CD4-positive, alpha-beta T cell treated with Interleukin-15 for 4 hours (primary cell): Measurements from ENCODE around the gene UBE2S.

ENCODE experiments used
- DNase-seq: peaks from one replicate; pipeline ENCODE4 v3.0.0-alpha.2; 2020; ENCODE audit warnings: low spot score

UBE2S gene

GRCh38 chr19:55383279-55384130 is 24.1 kb downstream of the UBE2S start:
- DNase-seq, result peak; percentile 41

GRCh38 chr19:55382522-55383054 is 25.0 kb downstream of the UBE2S start:
- DNase-seq, result no peak

DNA sequence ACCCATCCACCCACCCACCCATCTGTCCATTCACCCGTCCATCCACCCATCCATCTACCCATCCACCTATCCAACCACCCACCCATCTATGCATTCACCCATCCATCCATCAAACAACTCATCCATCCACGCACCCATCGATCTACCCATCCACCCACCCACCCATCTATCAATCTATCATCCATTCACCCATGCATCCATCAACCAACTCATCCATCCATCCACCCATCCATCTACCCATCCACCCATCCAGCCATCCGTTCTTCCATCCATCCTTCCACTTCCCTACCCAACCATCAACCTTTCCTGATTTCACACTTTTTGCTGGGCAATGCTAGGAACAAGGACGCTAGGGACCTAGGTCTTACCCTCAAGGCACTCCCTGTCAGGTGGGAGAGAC is 25.6 kb downstream of the UBE2S start:
- no peak for DNase-seq

- DNase-seq, result no peak
These were observed 28.4 kb downstream of the UBE2S start for GRCh38 chr19:55379174-55379573.

GRCh38 chr19:55377356-55378131 is 30.0 kb downstream of the UBE2S start:
- no peak for DNase-seq

- DNase-seq, result no peak
These were observed 31.2 kb downstream of the UBE2S start, which contains the start of gene TMEM190 for GRCh38 chr19:55376241-55376933. Gene TMEM190, plus strand, starts transcription at chr19:55376826. Its CDS starts 28 bp downstream, at chr19:55376854.

DNA sequence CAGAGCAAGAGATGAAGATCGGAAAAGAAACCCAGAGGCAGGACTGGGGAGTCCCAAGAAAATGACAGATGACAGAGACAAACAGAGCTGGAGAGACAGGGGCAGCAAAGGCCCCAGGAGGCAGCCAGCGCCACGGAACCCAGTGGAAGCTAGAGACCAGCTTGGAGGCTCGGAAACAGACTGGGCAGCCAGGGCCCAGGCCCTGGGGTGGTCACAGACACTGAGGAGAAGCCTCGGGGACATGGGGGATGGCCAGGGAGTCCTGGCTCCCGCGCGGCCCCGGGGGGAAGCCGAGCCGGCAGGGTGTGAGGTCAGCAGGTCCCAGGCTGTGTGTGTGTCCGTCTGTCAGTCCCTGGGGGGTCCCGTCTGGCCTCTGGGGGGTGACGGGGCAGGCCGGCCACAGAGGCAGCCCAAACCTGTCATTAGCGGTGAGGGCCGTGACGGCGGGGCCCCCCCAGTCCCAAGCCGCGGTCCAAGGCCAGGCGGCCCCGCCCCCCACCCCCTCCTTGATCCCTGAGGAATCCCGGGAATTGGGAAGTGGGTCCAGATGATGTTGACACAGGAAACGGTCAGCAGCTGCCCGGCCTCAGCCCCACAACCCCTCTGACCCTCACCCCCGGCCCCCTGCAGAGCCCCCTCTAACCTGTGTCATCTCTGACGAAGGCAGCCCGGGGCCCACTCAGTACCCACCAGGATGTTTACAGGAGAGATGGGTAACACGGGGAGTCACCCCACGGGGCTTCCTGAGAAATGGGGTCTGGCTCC is 33.4 kb downstream of the UBE2S start:
- DNase-seq, result no peak

DNA sequence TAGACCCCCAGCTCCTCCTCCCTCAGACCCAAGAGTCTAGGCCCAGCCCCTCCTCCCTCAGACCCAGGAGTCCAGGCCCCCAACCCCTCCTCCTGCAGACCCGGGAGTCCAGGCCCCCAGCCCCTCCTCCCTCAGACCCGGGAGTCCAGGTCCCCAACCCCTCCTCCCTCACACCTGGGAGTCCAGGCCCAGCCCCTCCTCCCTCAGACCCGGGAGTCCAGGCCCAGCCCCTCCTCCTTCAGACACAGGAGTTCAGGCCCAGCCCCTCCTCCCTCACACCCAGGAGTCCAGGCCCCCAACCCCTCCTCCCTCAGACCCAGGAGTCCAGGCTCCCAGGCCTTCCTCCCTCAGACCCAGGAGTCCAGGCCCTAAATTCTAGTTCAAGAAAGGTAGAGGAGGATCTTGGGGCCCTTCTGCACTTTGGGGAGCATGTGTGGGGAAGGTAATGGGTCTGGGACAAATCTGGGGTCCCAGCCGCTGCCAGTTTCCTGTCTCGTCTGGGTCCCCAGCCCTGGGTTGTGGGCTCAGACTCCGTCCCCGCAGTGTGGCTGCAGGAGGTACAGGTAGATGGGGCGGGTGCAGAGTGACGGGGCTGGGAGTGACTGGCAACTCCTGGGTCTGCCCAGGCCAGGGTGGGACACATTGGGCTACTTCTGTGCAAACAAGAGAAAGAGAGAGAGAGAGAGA is 34.1 kb downstream of the UBE2S start:
- no peak for DNase-seq

DNA sequence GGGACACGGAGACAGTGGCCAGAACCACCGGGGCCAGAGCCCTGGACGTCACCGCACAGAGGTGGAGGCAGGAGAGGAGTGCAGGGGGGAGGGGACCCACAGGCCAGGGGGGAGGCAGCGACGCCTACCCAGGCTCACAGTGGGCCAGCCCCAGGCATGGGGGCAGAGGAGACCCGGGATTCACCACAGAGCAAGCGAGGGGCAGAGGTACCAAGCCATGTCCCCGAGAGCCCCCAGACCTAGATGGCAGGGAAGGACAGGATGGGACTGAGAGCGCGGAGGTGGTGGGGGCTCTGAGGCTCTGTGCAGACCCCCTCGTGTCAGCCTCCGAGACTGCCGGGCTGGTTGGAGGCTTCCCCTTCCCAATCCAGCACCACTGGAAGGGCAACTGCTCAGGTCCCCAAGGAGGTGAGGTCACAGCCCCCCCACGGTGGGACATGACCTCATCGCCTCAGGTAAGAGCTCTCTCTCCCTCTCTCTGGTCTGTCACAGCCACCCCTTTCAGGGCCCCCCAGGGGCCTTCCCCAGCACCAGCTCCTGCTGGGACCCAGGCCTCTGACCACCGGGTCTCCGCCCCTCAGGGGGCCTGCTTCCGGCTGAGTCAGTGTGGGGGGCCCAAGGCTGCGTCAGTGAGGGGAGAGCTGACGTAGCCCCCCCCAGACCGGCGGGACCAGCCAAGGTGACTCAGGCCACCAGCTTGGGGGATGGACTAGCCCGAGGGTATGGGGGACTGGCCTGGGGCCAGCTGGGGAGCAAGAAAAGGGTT is 35.1 kb downstream of the UBE2S start:
- no peak for DNase-seq

DNA sequence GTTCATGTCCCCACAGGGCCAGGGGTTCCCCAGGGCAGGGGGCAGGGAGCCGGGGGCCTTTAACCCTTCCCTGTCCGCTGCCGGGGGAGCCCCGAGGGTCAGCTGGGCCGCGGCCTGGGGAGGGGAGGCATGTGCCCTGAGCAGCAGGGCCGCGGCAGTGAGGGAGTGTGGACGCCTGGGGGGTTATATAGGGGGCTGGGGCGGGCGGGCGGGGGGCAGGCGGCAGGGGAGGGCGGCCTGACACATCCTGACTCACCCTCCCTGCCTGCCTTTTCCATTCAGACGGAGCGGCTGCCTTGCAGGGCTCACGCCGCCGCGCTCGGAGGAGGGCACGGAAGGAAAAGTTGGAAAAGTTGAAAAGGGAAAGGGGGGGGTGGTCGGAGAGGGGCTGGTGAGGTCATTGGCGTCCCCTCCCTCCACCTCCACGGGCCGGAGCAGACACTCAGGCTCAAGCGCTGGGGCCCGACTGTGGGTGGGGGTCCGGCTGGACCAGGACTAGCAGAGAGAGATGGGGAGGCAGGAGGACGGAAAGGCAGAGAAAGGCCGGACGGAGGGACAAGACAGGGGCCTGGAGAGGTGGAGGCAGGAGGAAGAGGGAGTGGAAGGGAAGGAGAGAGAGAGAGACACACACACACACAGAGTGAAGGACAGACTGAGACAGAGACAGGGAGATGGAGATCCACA is 37.1 kb downstream of the UBE2S start, which contains the start of gene IL11:
IL11 (minus strand) TSS at position 159 of the 684 bp plus-strand sequence; CDS start at position 6, 153 bp downstream.
- no peak for DNase-seq

DNA sequence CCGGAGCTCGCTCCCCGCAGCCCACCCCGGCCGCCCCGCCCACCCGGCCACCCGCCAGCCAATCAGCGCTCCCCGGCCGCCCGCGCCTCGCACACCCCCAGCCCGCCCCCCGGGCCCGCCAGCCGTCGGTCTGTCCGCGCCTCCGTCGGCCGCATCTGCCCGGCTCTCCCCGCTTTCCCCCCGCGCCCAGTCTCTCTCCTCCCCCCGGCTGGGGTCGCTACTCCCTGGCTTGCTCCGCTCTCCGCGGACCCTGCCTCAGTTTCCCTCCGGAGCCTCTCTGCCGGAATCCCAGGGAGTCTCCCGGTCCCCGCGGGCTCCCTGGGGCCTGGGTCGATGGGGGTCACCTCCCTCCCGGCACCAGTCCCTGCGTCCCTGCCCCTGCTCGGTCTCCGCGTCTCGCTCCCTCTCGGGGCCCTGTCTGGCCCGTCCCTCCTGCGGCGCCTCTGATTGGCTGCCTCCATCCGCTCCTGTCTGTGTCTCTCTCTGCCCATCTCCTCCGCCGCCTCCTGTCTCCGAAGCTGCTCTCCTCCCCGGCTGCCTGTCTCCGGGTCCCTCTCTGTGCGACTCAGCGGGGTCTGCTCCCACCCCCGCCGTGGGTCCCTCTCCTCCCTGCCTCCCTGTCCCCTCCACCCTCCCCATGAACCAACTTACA is 37.8 kb downstream of the UBE2S start:
- no peak for DNase-seq

GRCh38 chr19:55368701-55369563 is 38.7 kb downstream of the UBE2S start:
- DNase-seq, result no peak

GRCh38 chr19:55368106-55368505 is 39.5 kb downstream of the UBE2S start:
- no peak for DNase-seq

DNA sequence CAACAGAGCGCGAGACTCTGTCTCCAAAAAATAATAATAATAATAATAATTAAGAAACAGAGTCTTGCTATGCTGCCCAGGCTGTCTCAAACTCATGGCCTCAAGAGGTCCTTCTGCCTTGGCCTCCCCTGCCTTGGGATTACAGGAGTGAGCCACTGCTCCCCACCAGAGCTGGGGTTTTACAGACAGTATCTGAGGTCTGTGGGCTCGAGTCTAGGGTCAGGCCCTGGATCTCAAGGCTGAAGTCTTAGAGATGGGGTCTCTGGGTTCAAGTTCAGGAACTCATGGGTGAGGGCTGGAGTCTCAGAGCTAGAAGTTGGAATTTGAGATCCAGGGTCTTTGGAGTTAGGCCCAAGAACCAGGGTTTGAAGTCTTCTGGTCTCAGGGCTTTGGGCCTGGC is 40.8 kb downstream of the UBE2S start:
- no peak for DNase-seq

- DNase-seq, result no peak
These were observed 41.6 kb downstream of the UBE2S start for GRCh38 chr19:55365964-55366363.

DNA sequence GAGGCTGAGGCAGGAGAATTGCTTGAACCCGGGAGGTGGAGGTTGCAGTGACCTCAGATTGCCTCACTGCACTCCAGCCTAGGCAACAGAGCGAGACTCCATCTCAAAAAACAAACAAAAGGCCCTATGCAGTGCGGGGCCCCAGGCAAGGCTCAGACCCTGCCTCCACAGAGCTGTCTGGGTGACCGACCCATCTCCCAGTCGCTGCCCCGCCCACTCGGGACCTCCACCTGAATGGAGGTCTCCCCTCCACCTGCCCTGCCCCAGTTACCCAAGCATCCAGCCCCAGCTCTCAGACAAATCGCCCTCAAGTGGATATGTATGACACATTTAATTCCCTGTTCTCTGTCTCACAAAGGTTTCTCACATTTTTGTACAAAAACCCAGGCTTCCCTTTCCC is 42.3 kb downstream of the UBE2S start:
- DNase-seq, result no peak

GRCh38 chr19:55362990-55363716 is 44.4 kb downstream of the UBE2S start, which contains the start of gene GARIN5B:
Gene GARIN5B, minus strand, starts transcription at chr19:55363260. Its CDS starts 194 bp downstream, at chr19:55363066.
- DNase-seq, result no peak
